Endothelial cell of umbilical vein (primary cell): ENCODE data around the gene PCDHGA1. TPM values are rescaled to one million over a fixed set of nuclear protein-coding genes. Genes with fewer than 3 reads are reported as not detected.

ENCODE experiments used
- BruUV-seq: library from RNA; stranded (reverse); fragments of 400-500 nt; replicated peaks from 2 replicates; lab custom pipeline; 2021; lab: Mats Ljungman, UMichigan
- CTCF ChIA-PET: fragments of 300-600, 350-600 bp; sonication (Branson Sonifier 250); formaldehyde crosslinking; loops from one replicate; lab custom pipeline; 2021; ENCODE audit warnings: antibody characterized with exemption, inconsistent platforms; lab: Charles Lee
- POLR2A ChIA-PET: fragments of 300-600, 350-600 bp; sonication (Branson Sonifier 250); formaldehyde crosslinking; loops from one replicate; lab custom pipeline; 2021; ENCODE audit warnings: antibody characterized with exemption, inconsistent platforms; lab: Charles Lee
- DNase-seq: peaks from one replicate; pipeline ENCODE4 v3.0.0-alpha.2; 2011; ENCODE audit warnings: low read depth, low spot score
- FAIRE-seq: peaks from 2 replicates; lab custom pipeline; 2011; peaks lifted over from hg19 to GRCh38; lab: Jason Lieb, UNC
- H2AFZ ChIP-seq: 2 replicates; pipeline ENCODE4 v1.6.0; 2012; ENCODE audit warnings: low read depth, low read length, control low read depth, inconsistent platforms
- H3K27ac ChIP-seq: 2 replicates; pipeline ENCODE4 v1.5.1; 2011; ENCODE audit warnings: low read depth, mild to moderate bottlenecking, control low read depth, low read length, moderate library complexity; ENCODE audit not compliant: insufficient read depth
- H3K27me3 ChIP-seq, 2 experiments: 2 replicates each; pipeline versions ENCODE4 v1.6.0 to v1.6.1; 2011; ENCODE audit warnings: low read length in 2 of 2, mixed read lengths in 1 of 2; ENCODE audit not compliant: control insufficient read depth in 2 of 2, insufficient read depth in 2 of 2
- H3K36me3 ChIP-seq, 2 experiments: 2 replicates in 1 of 2; 3 replicates in 1 of 2; pipeline ENCODE4 v1.5.1; 2011; ENCODE audit warnings: low read length in 2 of 2, mild to moderate bottlenecking in 1 of 2, moderate library complexity in 1 of 2; ENCODE audit not compliant: control insufficient read depth in 2 of 2, insufficient read depth in 2 of 2; ENCODE audit errors: extremely low read depth in 1 of 2
- H3K4me1 ChIP-seq: 3 replicates; pipeline ENCODE4 v1.5.1; 2011; ENCODE audit warnings: mild to moderate bottlenecking, low read length; ENCODE audit not compliant: control insufficient read depth, insufficient read depth; ENCODE audit errors: extremely low read depth
- H3K4me2 ChIP-seq: 2 replicates; pipeline ENCODE4 v1.6.1; 2011; ENCODE audit warnings: low read length, control low read depth, mixed read lengths; ENCODE audit not compliant: insufficient read depth
- H3K4me3 ChIP-seq, 3 experiments: fragments of 200-600 bp in 1 of 3; sonication (generic), shearing (Covaris generic) in 1 of 3; replicated peaks in 1 of 3; 2 replicates each; pipeline ENCODE4 v1.5.1; 2011 to 2016; ENCODE audit warnings: control low read depth in 3 of 3, low read length in 3 of 3, mild to moderate bottlenecking in 2 of 3, inconsistent platforms in 1 of 3, low read depth in 1 of 3, moderate library complexity in 1 of 3; ENCODE audit not compliant: insufficient read depth in 1 of 3
- H3K79me2 ChIP-seq: 2 replicates; pipeline ENCODE4 v1.6.0; 2012; ENCODE audit warnings: low read length, inconsistent platforms; ENCODE audit not compliant: control insufficient read depth, insufficient read depth
- H3K9ac ChIP-seq: replicated peaks from 2 replicates; pipeline ENCODE3; 2011; ENCODE audit warnings: low read length, control low read depth; ENCODE audit not compliant: insufficient read depth; ENCODE audit errors: extremely low read depth
- H3K9me1 ChIP-seq: replicated peaks from 3 replicates; pipeline ENCODE4 v1.6.0; 2011; ENCODE audit warnings: mild to moderate bottlenecking, low read length; ENCODE audit not compliant: control insufficient read depth, insufficient read depth; ENCODE audit errors: extremely low read depth
- H3K9me3 ChIP-seq: replicated peaks from 2 replicates; pipeline ENCODE4 v1.5.1; 2012; ENCODE audit warnings: low read length, inconsistent platforms; ENCODE audit not compliant: control insufficient read depth, insufficient read depth
- H4K20me1 ChIP-seq: replicated peaks from 2 replicates; pipeline ENCODE3; 2011; ENCODE audit warnings: mild to moderate bottlenecking, low read length; ENCODE audit not compliant: control insufficient read depth, insufficient read depth; ENCODE audit errors: extremely low read depth
- CTCF ChIP-seq, 2 donors: IDR thresholded peaks; 1 replicate in 1 of 2; 2 replicates in 1 of 2; pipeline ENCODE4 v1.5.1; 2011; ENCODE audit warnings: low read length in 2 of 2, mild to moderate bottlenecking in 2 of 2, moderate library complexity in 2 of 2, control low read depth in 1 of 2, inconsistent platforms in 1 of 2, low read depth in 1 of 2; ENCODE audit not compliant: insufficient read depth in 1 of 2; ENCODE audit errors: extremely low read depth in 1 of 2
- EZH2 ChIP-seq: IDR thresholded peaks from 2 replicates; pipeline ENCODE4 v1.6.1; 2012; ENCODE audit warnings: borderline replicate concordance, low read depth, mild to moderate bottlenecking, moderate library complexity, low read length, inconsistent platforms; ENCODE audit not compliant: severe bottlenecking
- FOS ChIP-seq: IDR thresholded peaks from 2 replicates; pipeline ENCODE4 v1.6.1; 2011; ENCODE audit warnings: mild to moderate bottlenecking, low read length, moderate library complexity, borderline replicate concordance; ENCODE audit not compliant: insufficient read depth
- GATA2 ChIP-seq: IDR thresholded peaks from 2 replicates; pipeline ENCODE4 v1.7.0; 2011; ENCODE audit warnings: low read depth, mild to moderate bottlenecking, moderate library complexity, mixed read lengths, low read length; ENCODE audit not compliant: insufficient read length, insufficient read depth
- JUN ChIP-seq: IDR thresholded peaks from 2 replicates; pipeline ENCODE4 v1.6.1; 2011; ENCODE audit warnings: borderline replicate concordance, low read depth; ENCODE audit not compliant: insufficient read length, insufficient read depth
- MAX ChIP-seq: IDR thresholded peaks from 2 replicates; pipeline ENCODE4 v1.6.1; 2011; ENCODE audit not compliant: insufficient read depth, insufficient read length
- MYC ChIP-seq: IDR thresholded peaks from one replicate; pipeline ENCODE4 v1.6.1; 2011; ENCODE audit warnings: mild to moderate bottlenecking, low read depth, low read length
- POLR2A ChIP-seq: IDR thresholded peaks from 2 replicates; pipeline ENCODE4 v1.6.1; 2012; ENCODE audit warnings: low read depth, mild to moderate bottlenecking, control low read depth, low read length
- POLR2AphosphoS5 ChIP-seq: IDR thresholded peaks from 2 replicates; pipeline ENCODE4 v1.6.1; 2012; ENCODE audit warnings: low read depth, mild to moderate bottlenecking, control low read depth, low read length, moderate library complexity; ENCODE audit not compliant: insufficient read depth
- dilution Hi-C: fragments of 300-500 bp; cut with MboI; formaldehyde crosslinking; loops from one replicate; pipeline ENCODE4 v1.15.0; 2019; ENCODE audit warnings: low sequenced_read_pairs; ENCODE audit not compliant: extremely low pct_ligation_motif_present
- intact Hi-C: fragments of 100-400 bp; cut with micrococcal nuclease; formaldehyde crosslinking; loops from one replicate; pipeline ENCODE4 v1.10.0; 2022
- polyA plus RNA-seq, 4 experiments: library from polyadenylated mRNA; depleted of rRNA in 3 of 4; stranded (reverse) in 3 of 4; unstranded in 1 of 4; fragments of >200 nt; gene quantifications; 2 replicates each; pipeline versions ENCODE4 v1.2.1 to v1.2.3, GENCODE V29; 2011 to 2012; ENCODE audit warnings: missing spikeins in 1 of 4
- total RNA-seq: library from RNA; stranded (reverse); gene quantifications from 2 replicates; pipeline ENCODE4 v1.2.3, GENCODE V29; 2021

The PCDHGA1 gene
- total and polyA plus RNA-seq, 2 donors (not counting 3 experiments of a cell fraction or from before 2014, with no cell fraction given), result 0.22 to 0.44 TPM

GRCh38 chr5:141484310-141484640 is 154.0 kb downstream of the PCDHGA1 start:
- no peaks in the 10 kb centered on the region for H4K20me1 ChIP-seq
- dilution Hi-C loops, result no loop called here

More at GRCh38 chr5:141484310-141484640, 154.0 kb downstream of the PCDHGA1 start:
- FAIRE-seq (peak; percentile 68), DNase-seq (no peak)
- no peaks in the 10 kb centered on the region for H3K79me2 ChIP-seq
- H2AFZ ChIP-seq, result no peak overlapping the region
- BruUV-seq, result no TSS peak
- no peak overlapping the region for H3K27ac ChIP-seq
- no peaks in the 10 kb centered on the region for H3K9me3 ChIP-seq
- no peak overlapping the region for H3K9ac ChIP-seq
- intact Hi-C loops, result loop anchor here (2.0 kb wide), 1 partner anchor 25 kb away; no protein-coding TSS in a partner anchor
- H3K4me2 ChIP-seq, result peak overlapping the region; percentile 78
- H3K4me3 ChIP-seq, result peak overlapping the region in 2 of 3 experiments; percentile 6 to 19
- H3K36me3 ChIP-seq, result no peaks in the 10 kb centered on the region
- H3K9me1 ChIP-seq, result no peaks in the 10 kb centered on the region
- peaks cover 5 to 17% of the 10 kb centered on the region in 2 experiments for H3K27me3 ChIP-seq
- peaks cover 10% of the 10 kb centered on the region for H3K4me1 ChIP-seq
- ChIA-PET POLR2A (interaction anchor here (1.0 kb wide), 1 partner anchor 37 kb away, joined by 3 read pairs; no protein-coding TSS in a partner anchor), CTCF (interaction anchor here (0.7 to 4.1 kb wide), 11 partner anchors 8 to 135 kb away, joined by 3 to 25 read pairs (median 5); partner anchors contain the start of genes DIAPH1, PCDHGA12 and PCDHGC3)
- TF ChIP-seq FOS (no peak), MAX (no peak), JUN (no peak), GATA2 (no peak), CTCF (IDR thresholded peaks at IDR 0.05; ENCODE audit: extremely low read depth in 1 of 2, insufficient read depth in 1 of 2, low read depth in 1 of 2, low read length in 2 of 2) (no peak), MYC (no peak), EZH2 (no peak), POLR2A (no peak), POLR2AphosphoS5 (no peak)
